KMS-11 (cell line): ENCODE measurements around the gene AUTS2.

Source experiments
- H2AFZ ChIP-seq: fragments of 200-600 bp; sonication (generic); 2 replicates; pipeline ENCODE4 v1.6.1; 2016; ENCODE audit warnings: antibody characterized with exemption, mixed run types, low read depth
- H3K27ac ChIP-seq: fragments of 200-600 bp; sonication (generic); 2 replicates; pipeline ENCODE4 v1.6.1; 2016; ENCODE audit warnings: mild to moderate bottlenecking, mixed run types
- H3K27me3 ChIP-seq: fragments of 200-600 bp; sonication (generic); 2 replicates; pipeline ENCODE4 v1.6.1; 2017; ENCODE audit warnings: mild to moderate bottlenecking, low read depth, mixed run types, moderate library complexity; ENCODE audit not compliant: insufficient read depth
- H3K36me3 ChIP-seq: fragments of 200-600 bp; sonication (generic); 2 replicates; pipeline ENCODE4 v1.6.1; 2017; ENCODE audit warnings: mild to moderate bottlenecking, mixed run types; ENCODE audit not compliant: insufficient read depth
- H3K4me1 ChIP-seq: fragments of 200-600 bp; sonication (generic); 2 replicates; pipeline ENCODE4 v1.6.1; 2016; ENCODE audit warnings: mild to moderate bottlenecking, low read depth, mixed run types; ENCODE audit not compliant: poor library complexity, severe bottlenecking
- H3K4me2 ChIP-seq: fragments of 200-600 bp; sonication (generic); 2 replicates; pipeline ENCODE4 v1.7.0; 2016; ENCODE audit warnings: mild to moderate bottlenecking, mixed run types
- H3K4me3 ChIP-seq: fragments of 200-600 bp; sonication (generic); IDR thresholded peaks from 2 replicates; pipeline ENCODE4 v1.6.1; 2017; ENCODE audit warnings: low read depth, low read length, mixed read lengths; ENCODE audit not compliant: insufficient read depth
- H3K79me2 ChIP-seq: fragments of 200-600 bp; sonication (generic); 2 replicates; pipeline ENCODE4 v1.6.1; 2016; ENCODE audit warnings: low read depth, mixed run types; ENCODE audit not compliant: insufficient read depth
- H3K9ac ChIP-seq: fragments of 200-600 bp; sonication (generic); 2 replicates; pipeline ENCODE4 v1.6.1; 2016; ENCODE audit warnings: mild to moderate bottlenecking, mixed run types
- H4K20me1 ChIP-seq: fragments of 200-600 bp; sonication (generic); 2 replicates; pipeline ENCODE4 v1.6.1; 2016; ENCODE audit warnings: mild to moderate bottlenecking, mixed run types; ENCODE audit not compliant: insufficient read depth
- TF ChIP-seq, protein P1 (sequence below): fragments of 200-600 bp; sonication (generic); conservative IDR thresholded peaks from 2 replicates; pipeline ENCODE4 v1.6.1; 2017; ENCODE audit warnings: low read depth, mild to moderate bottlenecking, antibody characterized with exemption, low read length, moderate library complexity, mixed read lengths

Gene AUTS2

DNA sequence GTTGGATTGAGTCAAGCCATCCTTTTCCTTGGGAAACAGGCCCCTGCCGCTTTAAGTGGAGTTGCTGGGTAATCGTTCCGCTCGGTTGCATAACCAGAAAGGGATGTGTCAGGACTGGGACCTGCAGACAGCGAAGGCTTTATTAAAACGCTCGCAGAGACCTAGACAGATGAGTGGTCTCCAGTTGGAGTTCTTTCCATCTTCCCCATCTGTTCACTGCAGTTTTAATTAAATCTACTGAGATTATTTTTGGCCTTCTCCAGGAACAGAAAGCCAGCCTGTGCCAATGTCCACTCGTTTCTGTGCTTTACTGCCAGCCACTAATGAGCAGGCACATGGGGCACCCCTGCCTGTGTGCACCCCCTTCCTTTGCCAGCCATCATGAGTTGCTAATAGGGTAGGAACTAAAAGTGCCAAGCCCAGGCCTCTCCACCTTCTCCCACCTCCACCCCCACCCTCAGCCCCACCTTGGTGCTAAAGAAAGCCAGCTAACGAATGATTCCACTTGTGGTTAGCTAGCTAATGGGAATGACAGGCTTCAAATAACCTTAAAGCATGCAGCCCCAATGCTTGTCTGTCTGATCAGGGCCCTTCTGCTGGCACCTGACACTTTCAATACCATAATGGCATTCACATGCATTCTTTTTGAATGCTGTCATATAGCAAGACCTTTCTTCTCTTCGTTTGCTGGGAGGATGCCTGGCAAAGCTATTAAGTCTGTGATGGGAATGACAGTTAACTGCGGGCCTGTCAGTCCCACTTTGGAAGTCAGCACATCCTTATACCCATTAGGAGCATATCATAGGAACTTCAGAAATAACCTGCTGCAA, 976.9 kb downstream of the AUTS2 start:
- Histone ChIP-seq H3K4me1 (no peaks in the 10 kb centered on the region), H3K4me3 (no peak overlapping the region), H3K4me2 (no peak overlapping the region), H2AFZ (no peak overlapping the region), H3K27me3 (no peaks in the 10 kb centered on the region), H3K79me2 (no peaks in the 10 kb centered on the region), H3K9ac (no peak overlapping the region), H3K36me3 (no peaks in the 10 kb centered on the region), H4K20me1 (no peaks in the 10 kb centered on the region), H3K27ac (no peak overlapping the region)
- TF ChIP-seq, protein P1, sequence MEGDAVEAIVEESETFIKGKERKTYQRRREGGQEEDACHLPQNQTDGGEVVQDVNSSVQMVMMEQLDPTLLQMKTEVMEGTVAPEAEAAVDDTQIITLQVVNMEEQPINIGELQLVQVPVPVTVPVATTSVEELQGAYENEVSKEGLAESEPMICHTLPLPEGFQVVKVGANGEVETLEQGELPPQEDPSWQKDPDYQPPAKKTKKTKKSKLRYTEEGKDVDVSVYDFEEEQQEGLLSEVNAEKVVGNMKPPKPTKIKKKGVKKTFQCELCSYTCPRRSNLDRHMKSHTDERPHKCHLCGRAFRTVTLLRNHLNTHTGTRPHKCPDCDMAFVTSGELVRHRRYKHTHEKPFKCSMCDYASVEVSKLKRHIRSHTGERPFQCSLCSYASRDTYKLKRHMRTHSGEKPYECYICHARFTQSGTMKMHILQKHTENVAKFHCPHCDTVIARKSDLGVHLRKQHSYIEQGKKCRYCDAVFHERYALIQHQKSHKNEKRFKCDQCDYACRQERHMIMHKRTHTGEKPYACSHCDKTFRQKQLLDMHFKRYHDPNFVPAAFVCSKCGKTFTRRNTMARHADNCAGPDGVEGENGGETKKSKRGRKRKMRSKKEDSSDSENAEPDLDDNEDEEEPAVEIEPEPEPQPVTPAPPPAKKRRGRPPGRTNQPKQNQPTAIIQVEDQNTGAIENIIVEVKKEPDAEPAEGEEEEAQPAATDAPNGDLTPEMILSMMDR, result no peak

DNA sequence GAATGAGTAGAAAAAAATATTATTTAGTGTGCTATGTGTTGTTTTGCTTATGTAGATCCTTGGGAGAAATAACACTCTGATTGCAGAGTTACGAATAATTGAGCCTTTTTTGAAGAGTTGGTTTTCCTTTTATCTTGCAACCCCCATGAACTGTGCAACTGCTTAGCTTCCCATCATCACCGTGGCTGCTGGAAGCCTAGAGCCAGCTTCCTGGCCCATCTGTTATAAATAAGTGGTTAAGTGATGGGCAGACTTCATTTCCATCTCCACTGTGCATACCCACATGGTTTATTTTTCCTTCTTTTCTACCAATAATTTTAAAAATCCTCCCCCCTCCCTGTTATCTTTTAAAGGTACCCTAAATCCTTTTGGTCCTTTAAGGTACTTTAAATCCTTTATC, 978.8 kb downstream of the AUTS2 start:
- no peak overlapping the region for H3K4me2 ChIP-seq
- H3K79me2 ChIP-seq, result no peaks in the 10 kb centered on the region
- no peak overlapping the region for H3K27ac ChIP-seq
- no peaks in the 10 kb centered on the region for H4K20me1 ChIP-seq
- H3K36me3 ChIP-seq, result no peaks in the 10 kb centered on the region
- no peaks in the 10 kb centered on the region for H3K27me3 ChIP-seq
- TF ChIP-seq, protein P1, result no peak
- no peak overlapping the region for H3K9ac ChIP-seq
- no peak overlapping the region for H2AFZ ChIP-seq
- no peaks in the 10 kb centered on the region for H3K4me1 ChIP-seq
- H3K4me3 ChIP-seq, result no peak overlapping the region

DNA sequence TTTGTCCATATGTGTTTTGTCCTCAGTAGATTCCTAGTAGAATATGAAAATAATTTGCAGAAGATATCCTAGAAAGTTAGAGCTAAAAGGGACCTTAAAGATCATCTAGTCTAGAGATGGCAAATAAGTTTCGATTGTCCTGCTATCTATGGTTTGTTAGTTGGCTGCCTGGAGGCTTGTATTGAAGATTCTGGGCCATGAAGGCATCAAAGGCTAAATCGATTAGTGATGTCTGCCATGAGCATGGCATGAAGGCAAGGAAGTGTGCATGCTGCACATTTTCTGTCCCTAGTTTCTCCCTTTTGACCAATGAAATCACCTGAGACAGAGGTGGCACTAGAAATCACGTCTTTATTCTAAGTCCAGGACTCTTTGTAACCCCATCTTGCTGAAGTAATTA, 979.9 kb downstream of the AUTS2 start:
- TF ChIP-seq, protein P1, result no peak
- no peak overlapping the region for H3K4me3 ChIP-seq
- H3K27ac ChIP-seq, result no peak overlapping the region
- H3K27me3 ChIP-seq, result no peaks in the 10 kb centered on the region
- no peaks in the 10 kb centered on the region for H3K36me3 ChIP-seq
- H2AFZ ChIP-seq, result no peak overlapping the region
- no peak overlapping the region for H3K4me2 ChIP-seq
- no peaks in the 10 kb centered on the region for H3K4me1 ChIP-seq
- no peaks in the 10 kb centered on the region for H4K20me1 ChIP-seq
- no peak overlapping the region for H3K9ac ChIP-seq
- H3K79me2 ChIP-seq, result no peaks in the 10 kb centered on the region

DNA sequence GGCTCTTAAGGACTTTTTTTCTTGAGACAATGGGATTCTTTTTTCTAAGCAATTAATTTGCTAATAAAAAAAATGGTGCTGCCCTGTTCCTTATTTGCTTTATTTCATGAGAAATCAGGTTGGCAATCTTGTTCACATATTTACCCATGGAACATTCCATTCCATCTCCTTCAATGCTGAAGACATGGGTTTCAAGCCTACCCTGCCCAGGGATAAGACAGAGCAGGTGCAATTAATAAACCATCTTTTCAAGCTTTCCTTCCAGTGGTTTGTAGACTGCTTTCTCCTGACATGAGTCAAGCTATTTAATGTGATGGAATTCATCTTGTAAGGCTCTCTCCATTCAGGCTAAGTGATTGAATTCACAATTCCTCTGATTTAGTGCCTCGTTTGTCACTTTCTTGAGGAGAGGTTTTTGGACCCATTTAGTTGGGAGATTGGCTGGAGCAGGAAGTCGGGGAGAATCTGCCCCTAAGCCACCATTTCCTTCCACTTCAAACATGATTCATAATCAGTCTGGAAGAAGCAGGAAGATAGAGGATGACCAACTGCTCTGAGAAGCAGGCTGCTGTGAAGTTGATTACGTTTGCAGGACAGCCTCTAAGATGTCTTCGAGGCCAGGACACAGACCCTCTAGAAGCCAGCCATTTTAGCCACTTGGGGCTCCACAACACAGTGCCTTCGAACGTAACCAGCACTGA, 981.3 kb downstream of the AUTS2 start:
- Histone ChIP-seq H3K4me1 (no peaks in the 10 kb centered on the region), H3K27ac (no peak overlapping the region), H3K9ac (no peak overlapping the region), H3K4me3 (no peak overlapping the region), H4K20me1 (no peaks in the 10 kb centered on the region), H3K36me3 (no peaks in the 10 kb centered on the region), H3K79me2 (no peaks in the 10 kb centered on the region), H2AFZ (no peak overlapping the region), H3K27me3 (no peaks in the 10 kb centered on the region), H3K4me2 (no peak overlapping the region)
- TF ChIP-seq, protein P1, result no peak
